Colonic mucosa (tissue), 4 donors: Measurements from ENCODE around the gene SELENON. TPM values are rescaled to one million over a fixed set of nuclear protein-coding genes. Genes with fewer than 3 reads are reported as not detected.

Experiments
- DNase-seq: peaks from one replicate; pipeline ENCODE4 v3.0.0-alpha.2; 2020
- H3K27ac ChIP-seq: fragments of 200-600 bp; one replicate; pipeline ENCODE4 v1.8.0; 2021
- H3K27me3 ChIP-seq: fragments of 200-600 bp; one replicate; pipeline ENCODE4 v1.8.0; 2021
- H3K36me3 ChIP-seq: fragments of 200-600 bp; one replicate; pipeline ENCODE4 v1.8.0; 2021
- H3K4me1 ChIP-seq: fragments of 200-600 bp; one replicate; pipeline ENCODE4 v1.8.0; 2021; ENCODE audit warnings: mild to moderate bottlenecking
- H3K4me3 ChIP-seq: fragments of 200-600 bp; one replicate; pipeline ENCODE4 v1.8.0; 2021
- H3K9ac ChIP-seq, 2 donors: one replicate each; pipeline ENCODE4 v1.7.0; 2013; ENCODE audit warnings: control low read depth in 2 of 2, low read depth in 2 of 2, low read length in 2 of 2
- H3K9me3 ChIP-seq: fragments of 200-600 bp; one replicate; pipeline ENCODE4 v1.8.0; 2021
- intact Hi-C: fragments of 100-400 bp; cut with DNase I; formaldehyde crosslinking; loops from one replicate; pipeline ENCODE4 v1.14.1; 2022
- total RNA-seq, 2 donors: library from RNA; stranded (reverse); fragmentation: NEBNext Ultra II Directional in 1 of 2; extraction: Animal tissue kit (Norgen Biotek cat#: 25700) in 1 of 2; gene quantifications; one replicate each; pipeline ENCODE4 v1.2.1, GENCODE V29; 2021
- TF ChIP-seq, protein P1 (sequence below): fragments of 200-600 bp; IDR thresholded peaks from one replicate; pipeline ENCODE4 v1.8.0; 2022; ENCODE audit warnings: antibody characterized with exemption, mild to moderate bottlenecking
- donor health status: healthy.
- donor health status: DM: no; HTN: no; CAD: no.
- donor health status: DM: no; HTN: no; CAD: no.

The SELENON gene
- total RNA-seq, 2 donors from 2014 or later, result 39.6 to 43.3 TPM

DNA sequence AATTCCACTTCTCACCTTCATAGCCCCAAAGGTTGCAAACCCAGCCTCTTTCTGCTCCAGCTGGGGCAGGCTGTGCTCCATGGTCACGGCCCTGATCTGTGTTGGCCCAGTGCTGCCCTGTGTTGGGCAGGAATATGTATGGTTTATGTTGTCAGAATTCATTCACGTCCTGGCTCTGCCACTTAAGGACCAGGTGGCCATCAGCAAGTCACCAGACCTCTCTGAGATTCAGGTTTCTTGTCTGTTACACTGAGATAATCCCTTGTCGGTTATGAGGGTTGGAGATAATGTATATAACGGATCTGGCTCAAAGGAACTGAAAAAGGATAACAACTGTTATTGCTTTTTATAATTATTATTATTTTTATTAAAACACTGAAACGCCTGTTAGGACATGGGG lies 39.1 kb upstream of the SELENON start:
- no peak for DNase-seq
- Histone ChIP-seq H3K27ac (no peak overlapping the region), H3K9me3 (no peaks in the 10 kb centered on the region), H3K36me3 (no peaks in the 10 kb centered on the region), H3K4me1 (no peaks in the 10 kb centered on the region), H3K4me3 (no peak overlapping the region), H3K9ac (no peak overlapping the region), H3K27me3 (no peaks in the 10 kb centered on the region)
- TF ChIP-seq, protein P1, sequence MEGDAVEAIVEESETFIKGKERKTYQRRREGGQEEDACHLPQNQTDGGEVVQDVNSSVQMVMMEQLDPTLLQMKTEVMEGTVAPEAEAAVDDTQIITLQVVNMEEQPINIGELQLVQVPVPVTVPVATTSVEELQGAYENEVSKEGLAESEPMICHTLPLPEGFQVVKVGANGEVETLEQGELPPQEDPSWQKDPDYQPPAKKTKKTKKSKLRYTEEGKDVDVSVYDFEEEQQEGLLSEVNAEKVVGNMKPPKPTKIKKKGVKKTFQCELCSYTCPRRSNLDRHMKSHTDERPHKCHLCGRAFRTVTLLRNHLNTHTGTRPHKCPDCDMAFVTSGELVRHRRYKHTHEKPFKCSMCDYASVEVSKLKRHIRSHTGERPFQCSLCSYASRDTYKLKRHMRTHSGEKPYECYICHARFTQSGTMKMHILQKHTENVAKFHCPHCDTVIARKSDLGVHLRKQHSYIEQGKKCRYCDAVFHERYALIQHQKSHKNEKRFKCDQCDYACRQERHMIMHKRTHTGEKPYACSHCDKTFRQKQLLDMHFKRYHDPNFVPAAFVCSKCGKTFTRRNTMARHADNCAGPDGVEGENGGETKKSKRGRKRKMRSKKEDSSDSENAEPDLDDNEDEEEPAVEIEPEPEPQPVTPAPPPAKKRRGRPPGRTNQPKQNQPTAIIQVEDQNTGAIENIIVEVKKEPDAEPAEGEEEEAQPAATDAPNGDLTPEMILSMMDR, result no peak
- intact Hi-C loops, result no loop called here

DNA sequence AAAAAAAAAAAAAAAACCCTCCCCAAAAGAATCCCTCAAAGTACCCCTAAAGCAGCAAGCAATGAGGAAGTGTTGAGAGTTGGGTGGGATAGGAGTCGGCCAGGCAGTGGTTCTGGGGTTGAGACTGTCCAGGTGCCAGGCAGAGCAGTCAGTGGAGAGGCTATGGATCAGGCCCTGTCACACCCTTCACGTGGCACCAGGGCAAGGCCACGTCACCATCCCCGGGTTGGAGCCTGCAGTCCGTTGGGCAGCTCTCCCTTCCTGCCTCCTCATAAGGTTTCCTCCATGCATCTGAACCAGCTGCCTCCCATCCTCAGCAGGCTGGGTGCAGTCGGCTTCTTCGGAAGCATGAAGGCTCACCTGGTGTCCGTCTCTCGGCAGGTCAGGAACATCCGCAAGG lies 36.5 kb upstream of the SELENON start:
- no peak for DNase-seq
- intact Hi-C loops, result no loop called here
- Histone ChIP-seq H3K9ac (no peak overlapping the region), H3K27me3 (no peaks in the 10 kb centered on the region), H3K4me3 (no peak overlapping the region), H3K36me3 (no peaks in the 10 kb centered on the region), H3K4me1 (no peaks in the 10 kb centered on the region), H3K9me3 (no peaks in the 10 kb centered on the region), H3K27ac (no peak overlapping the region)
- TF ChIP-seq, protein P1, result no peak

DNA sequence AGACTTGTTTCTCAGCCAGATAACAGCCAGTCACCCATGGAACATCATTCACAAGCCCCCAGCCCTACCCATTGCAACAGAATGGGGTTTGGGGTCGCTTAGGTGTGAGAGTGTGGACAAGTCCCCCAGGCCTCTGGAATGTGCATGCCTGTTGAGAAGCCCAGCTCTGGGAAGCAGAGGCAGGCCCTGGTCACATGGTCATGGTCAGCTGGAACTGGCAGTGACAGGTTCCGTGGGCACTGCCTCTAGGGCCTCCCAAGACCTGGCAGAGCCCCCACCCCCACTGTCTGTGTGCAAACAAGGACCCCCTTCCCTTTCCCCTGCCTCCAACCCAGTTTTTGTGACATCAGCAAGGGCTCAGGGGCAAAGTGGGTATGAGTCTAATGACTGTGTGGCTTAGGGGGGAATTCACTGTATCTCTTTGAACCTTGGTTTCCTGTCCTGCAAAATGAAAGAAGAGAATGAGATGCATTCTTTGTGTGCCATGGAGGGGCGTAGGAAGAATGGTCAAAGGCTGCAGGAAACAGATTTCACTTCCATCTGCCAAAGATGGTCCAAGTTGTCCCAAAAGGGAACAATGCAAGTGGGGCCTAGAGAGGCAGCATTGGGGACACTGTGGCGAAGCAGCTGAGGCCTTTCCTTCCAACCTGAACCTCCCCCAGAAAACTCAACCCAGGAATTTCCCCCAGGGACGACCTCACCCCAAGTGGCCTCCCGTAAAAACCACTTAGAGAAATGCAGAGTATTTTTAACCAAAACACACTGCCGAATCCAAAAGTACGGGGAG lies 34.7 kb upstream of the SELENON start:
- Histone ChIP-seq H3K4me1 (no peaks in the 10 kb centered on the region), H3K36me3 (no peaks in the 10 kb centered on the region), H3K4me3 (no peak overlapping the region), H3K9ac (no peak overlapping the region), H3K9me3 (no peaks in the 10 kb centered on the region), H3K27ac (no peak overlapping the region), H3K27me3 (no peaks in the 10 kb centered on the region)
- TF ChIP-seq, protein P1, result no peak
- intact Hi-C loops, result no loop called here
- DNase-seq, result no peak

DNA sequence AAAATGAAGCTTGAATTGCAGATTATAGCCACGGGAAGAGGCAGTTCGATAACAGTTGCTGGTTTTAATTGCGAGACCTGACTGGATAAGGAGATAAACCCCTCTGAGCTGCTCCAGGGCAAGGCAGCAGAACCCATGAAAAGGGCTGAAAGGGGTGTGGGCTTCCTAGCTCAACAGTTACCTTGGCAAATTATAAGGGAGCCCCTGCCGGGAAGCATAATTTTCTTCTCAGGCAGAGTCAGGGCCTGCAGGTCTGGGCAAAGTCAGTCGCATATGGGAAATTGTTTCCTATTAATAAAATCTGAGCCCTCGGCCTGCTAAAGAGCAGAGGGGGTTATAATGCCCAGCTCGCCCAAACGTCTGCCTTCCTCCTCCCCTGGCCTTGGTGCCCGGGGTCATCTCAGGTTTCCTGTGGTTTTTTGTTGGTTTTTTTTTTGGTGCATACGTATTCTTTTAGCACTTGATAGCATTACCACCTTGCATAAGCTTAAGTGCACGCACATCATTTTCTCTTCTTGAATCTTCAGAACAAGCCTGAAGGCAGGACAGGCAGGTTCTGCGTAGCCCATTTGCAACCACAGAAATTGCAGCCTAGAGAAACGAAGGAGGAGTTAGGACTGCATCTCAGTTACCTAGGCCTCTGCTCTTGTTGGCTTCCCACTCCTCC lies 33.9 kb upstream of the SELENON start:
- no peak overlapping the region for H3K4me3 ChIP-seq
- DNase-seq, result no peak
- TF ChIP-seq, protein P1, result no peak
- no peaks in the 10 kb centered on the region for H3K36me3 ChIP-seq
- no peak overlapping the region for H3K9ac ChIP-seq
- H3K9me3 ChIP-seq, result no peaks in the 10 kb centered on the region
- intact Hi-C loops, result no loop called here
- no peak overlapping the region for H3K27ac ChIP-seq
- no peaks in the 10 kb centered on the region for H3K27me3 ChIP-seq
- peaks cover 3% of the 10 kb centered on the region for H3K4me1 ChIP-seq

DNA sequence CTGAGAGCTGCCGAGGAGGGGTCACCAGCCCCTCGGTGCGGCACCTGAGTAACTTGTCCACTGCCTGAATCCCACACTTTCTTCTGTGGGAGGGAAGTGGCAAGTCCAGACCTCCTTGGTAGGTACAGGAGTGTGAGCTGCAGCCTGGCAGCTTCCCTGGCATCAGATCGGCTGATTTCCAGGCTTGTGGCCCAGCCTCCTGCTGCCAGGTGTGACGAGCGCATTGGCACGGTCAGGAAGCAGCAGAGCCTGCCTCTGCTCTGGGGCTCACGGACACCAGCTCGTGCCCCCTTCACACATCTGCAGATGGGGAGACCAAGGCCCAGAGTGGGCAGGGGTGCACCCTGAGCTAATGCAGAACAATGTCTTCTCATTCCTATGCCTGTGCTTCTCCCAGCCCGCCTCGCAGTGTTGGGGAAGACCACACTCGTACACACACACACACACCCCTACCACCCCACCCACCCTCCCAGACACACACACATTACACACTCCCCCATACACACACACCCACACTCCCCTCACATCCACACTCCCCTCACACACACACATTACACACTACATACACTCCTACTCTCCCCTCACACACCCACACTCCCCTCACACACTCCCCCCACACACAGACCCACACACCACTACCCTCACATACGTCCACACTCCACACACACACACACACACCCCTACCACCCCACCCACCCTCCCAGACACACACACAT lies 33.1 kb upstream of the SELENON start:
- TF ChIP-seq, protein P1, result no peak
- no peak overlapping the region for H3K27ac ChIP-seq
- no peaks in the 10 kb centered on the region for H3K27me3 ChIP-seq
- H3K4me3 ChIP-seq, result no peak overlapping the region
- no peaks in the 10 kb centered on the region for H3K36me3 ChIP-seq
- DNase-seq, result no peak
- peaks cover 6% of the 10 kb centered on the region for H3K4me1 ChIP-seq
- intact Hi-C loops, result no loop called here
- H3K9me3 ChIP-seq, result no peaks in the 10 kb centered on the region
- no peak overlapping the region for H3K9ac ChIP-seq
